ENCODE measurements around the gene MARCHF2.
"Not testable (repeated sequence)": the region's sequence is repeated elsewhere in the genome, so short reads cannot be mapped to it uniquely, and the experiment has no call there.

Gene MARCHF2

DNA sequence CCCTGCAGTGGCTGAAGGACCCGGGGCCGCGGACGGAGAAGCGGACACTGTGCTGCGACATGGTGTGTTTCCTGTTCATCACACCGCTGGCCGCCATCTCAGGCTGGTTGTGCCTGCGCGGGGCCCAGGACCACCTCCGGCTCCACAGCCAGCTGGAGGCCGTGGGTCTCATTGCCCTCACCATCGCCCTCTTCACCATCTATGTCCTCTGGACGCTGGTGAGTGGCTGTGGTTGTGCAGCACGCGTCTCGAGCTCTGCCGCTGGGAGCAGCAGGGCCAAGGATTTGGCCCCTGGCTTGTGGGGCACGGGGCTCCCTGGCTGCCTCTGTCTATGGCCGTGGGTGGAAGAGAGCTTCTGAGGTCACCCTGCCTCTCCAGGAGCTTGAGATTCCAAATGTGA lies 17.5 kb downstream of the MARCHF2 start:
- no peaks in the 10 kb centered on the region for H3K27me3 ChIP-seq
- H3K36me3 ChIP-seq = peaks cover 4% of the 10 kb centered on the region; the same call in 1 of the 2 replicates
- no peak overlapping the region for H3K4me3 ChIP-seq
- H4K20me1 ChIP-seq = no peaks in the 10 kb centered on the region
- H3K9ac ChIP-seq = no peak overlapping the region
- TF ChIP-seq Cebpa-rat (IDR thresholded peaks at IDR 0.05) = no peak
- no peaks in the 10 kb centered on the region for H3K9me3 ChIP-seq
- peaks cover 4% of the 10 kb centered on the region for H3K4me1 ChIP-seq
- H3K4me2 ChIP-seq = no peak overlapping the region
- no peak overlapping the region for H3K27ac ChIP-seq

DNA sequence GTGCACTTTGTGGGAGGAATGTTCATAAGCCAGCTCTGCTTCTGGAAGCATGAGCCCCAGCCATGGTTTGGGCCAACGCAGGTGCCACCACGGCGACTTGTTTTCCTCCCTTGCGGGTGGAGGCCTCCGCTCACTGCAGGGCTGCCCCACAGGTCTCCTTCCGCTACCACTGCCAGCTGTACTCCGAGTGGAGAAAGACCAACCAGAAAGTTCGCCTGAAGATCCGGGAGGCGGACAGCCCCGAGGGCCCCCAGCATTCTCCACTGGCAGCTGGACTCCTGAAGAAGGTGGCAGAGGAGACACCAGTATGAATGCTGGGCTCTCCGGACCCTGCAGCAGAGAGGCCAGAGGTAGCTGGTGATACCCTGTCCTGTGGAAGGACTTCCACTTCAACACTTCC lies 25.1 kb downstream of the MARCHF2 start:
- H3K4me2 ChIP-seq = no peak overlapping the region
- no peaks in the 10 kb centered on the region for H3K27me3 ChIP-seq
- no peak overlapping the region for H3K4me3 ChIP-seq
- peaks cover 14% of the 10 kb centered on the region for H3K4me1 ChIP-seq
- no peaks in the 10 kb centered on the region for H3K9me3 ChIP-seq
- H3K9ac ChIP-seq = no peak overlapping the region
- no peaks in the 10 kb centered on the region for H4K20me1 ChIP-seq
- TF ChIP-seq Cebpa-rat (IDR thresholded peaks at IDR 0.05) = no peak
- peaks cover 6% of the 10 kb centered on the region; the same call in 1 of the 2 replicates for H3K36me3 ChIP-seq
- H3K27ac ChIP-seq = no peak overlapping the region

DNA sequence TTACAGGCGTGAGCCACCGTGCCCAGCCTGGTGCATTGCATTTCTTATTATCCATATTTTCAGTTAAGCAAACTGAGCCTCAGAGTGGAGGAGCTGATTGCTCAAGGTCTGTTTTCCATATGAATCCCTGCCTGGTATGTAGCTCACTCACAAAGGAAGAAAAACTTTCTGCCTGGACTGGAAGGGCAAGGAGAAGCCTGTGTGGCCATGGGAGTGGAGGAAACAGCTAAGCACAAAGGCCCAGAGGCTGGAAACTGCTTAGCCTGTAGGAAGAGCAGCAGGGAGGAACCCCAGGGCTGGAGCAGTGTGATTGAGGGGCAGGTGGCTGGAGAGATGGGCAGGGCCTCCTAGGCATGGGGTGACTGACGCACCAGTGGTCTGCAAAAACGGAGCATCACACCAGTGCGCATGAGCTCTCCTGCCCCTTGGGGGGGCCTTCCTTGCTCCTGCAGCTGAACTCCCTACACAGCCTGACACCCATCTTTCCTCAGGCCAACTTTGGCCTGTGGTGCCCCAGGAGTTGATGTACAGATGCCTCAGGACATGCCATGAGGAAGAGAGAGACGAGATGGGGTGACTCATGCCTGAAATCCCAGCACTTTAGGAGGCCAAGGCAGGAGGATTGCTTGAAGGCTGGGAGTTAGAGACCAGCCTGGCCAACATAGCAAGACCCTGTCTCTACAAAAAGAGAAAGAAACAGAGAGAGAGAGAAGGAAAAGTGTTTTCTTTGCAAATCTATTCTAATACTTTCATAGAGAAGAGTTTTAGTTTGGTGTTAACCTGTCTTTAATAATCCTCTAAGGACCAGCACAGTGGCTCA lies 28.8 kb downstream of the MARCHF2 start:
- H3K27me3 ChIP-seq = no peaks in the 10 kb centered on the region
- no peaks in the 10 kb centered on the region for H3K9me3 ChIP-seq
- peaks cover 14% of the 10 kb centered on the region for H3K4me1 ChIP-seq
- no peak overlapping the region for H3K4me2 ChIP-seq
- TF ChIP-seq Cebpa-rat (IDR thresholded peaks at IDR 0.05) = no peak
- no peak overlapping the region for H3K9ac ChIP-seq
- H3K4me3 ChIP-seq = no peak overlapping the region
- peaks cover 21% of the 10 kb centered on the region for H4K20me1 ChIP-seq
- H3K36me3 ChIP-seq = peaks cover 14% of the 10 kb centered on the region
- H3K27ac ChIP-seq = no peak overlapping the region

DNA sequence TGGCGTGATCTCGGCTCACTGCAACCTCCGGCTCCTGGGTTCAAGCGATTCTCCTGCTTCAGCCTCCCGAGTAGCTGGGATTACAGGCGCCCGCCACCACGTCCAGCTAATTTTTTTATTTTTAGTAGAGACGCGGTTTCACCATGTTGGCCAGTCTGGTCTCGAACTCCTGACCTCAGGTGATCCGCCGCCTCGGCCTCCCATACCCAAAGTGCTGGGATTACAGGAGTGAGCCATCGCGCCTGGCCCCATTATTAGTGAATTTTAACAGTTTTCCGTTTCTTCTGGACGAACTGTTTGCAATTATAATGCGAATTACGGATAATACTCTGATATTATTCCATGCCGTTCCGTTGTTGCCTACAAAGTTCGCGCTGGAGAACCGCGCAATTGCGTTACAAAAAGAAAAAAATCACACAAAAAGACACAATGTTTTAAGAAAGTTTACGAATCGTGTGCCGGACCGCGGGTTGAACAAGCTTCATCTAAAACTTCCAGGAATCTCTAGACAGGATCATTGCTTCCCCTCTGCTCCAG lies 31.1 kb downstream of the MARCHF2 start:
- H3K9me3 ChIP-seq, H3K27me3 ChIP-seq: not testable (repeated sequence)
- H3K9ac ChIP-seq = peak overlapping the region; percentile 100
- peaks cover 31% of the 10 kb centered on the region for H3K36me3 ChIP-seq
- H3K4me3 ChIP-seq = peak overlapping the region; percentile 96
- peak overlapping the region; percentile 82 for H3K4me2 ChIP-seq
- H3K4me1 ChIP-seq = peaks cover 37% of the 10 kb centered on the region
- H3K27ac ChIP-seq = peak overlapping the region; percentile 100
- H4K20me1 ChIP-seq = peaks cover 44% of the 10 kb centered on the region

DNA sequence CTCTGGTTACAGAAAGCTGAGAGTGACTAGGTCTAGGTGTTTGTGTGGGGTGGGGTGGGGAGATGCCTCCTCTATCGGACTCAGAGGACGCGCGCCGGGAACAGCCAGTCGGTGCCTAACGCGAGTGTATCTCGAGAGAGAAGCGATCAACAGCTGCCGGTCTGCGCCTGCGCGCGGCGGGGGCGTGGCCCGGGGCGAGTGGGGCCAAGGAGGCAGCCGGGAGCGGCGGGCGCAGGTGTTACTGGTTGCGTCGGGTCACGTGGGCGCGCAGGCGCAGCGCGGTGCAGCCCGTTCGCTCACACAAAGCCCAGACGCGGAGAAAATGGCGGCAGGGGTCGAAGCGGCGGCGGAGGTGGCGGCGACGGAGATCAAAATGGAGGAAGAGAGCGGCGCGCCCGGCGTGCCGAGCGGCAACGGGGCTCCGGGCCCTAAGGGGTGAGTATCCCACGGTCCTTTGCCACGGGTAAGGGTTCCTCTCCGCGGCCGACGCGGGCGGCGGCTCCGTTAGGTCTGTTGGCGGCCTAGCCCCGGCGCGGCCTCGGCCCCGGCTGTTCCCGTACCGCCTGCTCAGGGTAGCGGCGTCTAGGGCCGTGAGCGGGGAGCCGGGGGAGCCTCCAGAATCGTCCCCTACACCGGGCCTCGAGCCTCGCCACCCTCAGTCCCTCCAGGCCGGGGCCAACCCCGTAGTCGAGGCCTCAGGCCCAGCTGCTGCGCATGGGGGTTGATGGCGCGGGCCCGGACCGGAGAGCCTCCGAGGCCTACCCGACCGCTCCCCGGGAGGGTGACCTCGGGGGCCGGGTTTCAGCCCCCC lies 31.8 kb downstream of the MARCHF2 start, which contains the start of gene HNRNPM:
Gene HNRNPM (plus strand): TSS at position 299 of the 811 bp plus-strand sequence. CDS start 24 bp downstream, at position 323.
- Histone ChIP-seq H3K4me2 (peak within 1 kb of the TSS; percentile 86), H3K4me1 (peaks cover 40% of the 10 kb centered on the region), H3K4me3 (peak within 1 kb of the TSS; percentile 96), H3K27ac (peak within 1 kb of the TSS; percentile 100), H3K9ac (peak within 1 kb of the TSS; percentile 100), H3K9me3 (no peaks in the 10 kb centered on the region), H4K20me1 (peaks cover 50% of the 10 kb centered on the region), H3K27me3 (no peaks in the 10 kb centered on the region), H3K36me3 (peaks cover 36% of the 10 kb centered on the region)
- TF ChIP-seq Cebpa-rat (IDR thresholded peaks at IDR 0.05) = no peak

DNA sequence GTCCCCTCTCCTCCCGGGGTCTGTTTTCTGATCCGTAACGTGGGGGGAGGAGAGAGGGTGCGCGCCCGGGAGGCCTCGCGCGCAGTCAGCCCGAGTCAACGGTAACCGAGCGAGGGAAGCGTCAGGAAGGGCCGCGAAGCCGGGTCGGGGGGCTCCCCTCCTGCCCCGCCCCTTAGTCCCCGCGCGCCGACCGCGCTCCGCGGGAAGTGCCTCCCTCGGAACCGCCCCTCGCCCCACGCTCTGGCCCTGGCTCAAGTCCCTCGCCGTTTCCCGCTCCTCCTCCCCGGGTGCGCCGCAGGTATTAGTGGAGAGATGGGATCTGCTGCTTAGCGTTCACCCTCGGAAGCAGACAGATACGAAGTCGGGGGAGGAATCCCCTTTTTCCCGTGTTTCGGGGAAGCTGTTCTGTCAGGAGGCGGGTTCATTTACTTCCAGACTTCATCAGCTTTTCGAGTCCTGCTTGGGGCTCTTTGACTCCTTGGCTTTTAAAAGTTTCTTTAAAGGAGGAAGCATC lies 32.4 kb downstream of the MARCHF2 start:
- peaks cover 57% of the 10 kb centered on the region for H4K20me1 ChIP-seq
- H3K9ac ChIP-seq = peak overlapping the region; percentile 100
- no peaks in the 10 kb centered on the region for H3K27me3 ChIP-seq
- peaks cover 46% of the 10 kb centered on the region for H3K4me1 ChIP-seq
- peak overlapping the region; percentile 100 for H3K27ac ChIP-seq
- H3K9me3 ChIP-seq = no peaks in the 10 kb centered on the region
- H3K36me3 ChIP-seq = peaks cover 42% of the 10 kb centered on the region
- peak overlapping the region; percentile 86 for H3K4me2 ChIP-seq
- no peak for TF ChIP-seq Cebpa-rat (IDR thresholded peaks at IDR 0.05)
- peak overlapping the region; percentile 96 for H3K4me3 ChIP-seq

DNA sequence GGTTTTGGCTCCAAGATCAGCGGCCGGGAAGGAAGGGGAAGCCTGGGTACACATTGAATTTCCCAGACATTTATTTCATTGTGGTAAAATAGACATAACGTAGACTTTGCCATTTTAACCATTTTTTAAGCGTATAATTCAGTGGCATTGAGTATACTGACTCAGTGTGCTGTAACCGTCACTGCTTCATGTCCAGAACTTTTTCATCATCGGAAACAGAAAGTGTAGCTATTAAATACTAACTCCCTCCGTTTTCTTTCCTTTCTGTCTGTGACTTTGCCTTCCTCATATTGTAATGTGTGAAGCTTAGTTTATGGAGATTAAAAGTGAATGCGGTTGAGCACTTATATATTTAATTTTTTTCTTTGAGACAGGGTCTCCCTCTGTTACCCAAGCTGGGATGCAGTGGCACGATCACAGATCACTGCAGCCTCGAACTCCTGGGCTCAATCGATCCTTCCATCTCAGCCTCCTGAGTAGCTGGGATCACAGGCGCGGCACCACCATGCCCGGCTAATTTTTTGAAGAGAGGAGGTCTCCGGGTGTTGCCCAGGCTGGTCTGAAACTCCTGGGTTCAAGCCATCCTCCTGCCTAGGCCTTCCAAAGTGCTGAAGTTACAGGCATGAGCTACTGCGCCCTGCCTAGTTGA lies 33.1 kb downstream of the MARCHF2 start:
- Histone ChIP-seq H3K4me2 (peak overlapping the region; percentile 86), H3K27me3 (no peaks in the 10 kb centered on the region), H3K9me3 (no peaks in the 10 kb centered on the region), H3K4me1 (peaks cover 49% of the 10 kb centered on the region), H3K36me3 (peaks cover 49% of the 10 kb centered on the region), H4K20me1 (peaks cover 63% of the 10 kb centered on the region), H3K27ac (peak overlapping the region; percentile 100), H3K9ac (peak overlapping the region; percentile 100), H3K4me3 (peak overlapping the region; percentile 96)
- TF ChIP-seq Cebpa-rat (IDR thresholded peaks at IDR 0.05) = no peak

DNA sequence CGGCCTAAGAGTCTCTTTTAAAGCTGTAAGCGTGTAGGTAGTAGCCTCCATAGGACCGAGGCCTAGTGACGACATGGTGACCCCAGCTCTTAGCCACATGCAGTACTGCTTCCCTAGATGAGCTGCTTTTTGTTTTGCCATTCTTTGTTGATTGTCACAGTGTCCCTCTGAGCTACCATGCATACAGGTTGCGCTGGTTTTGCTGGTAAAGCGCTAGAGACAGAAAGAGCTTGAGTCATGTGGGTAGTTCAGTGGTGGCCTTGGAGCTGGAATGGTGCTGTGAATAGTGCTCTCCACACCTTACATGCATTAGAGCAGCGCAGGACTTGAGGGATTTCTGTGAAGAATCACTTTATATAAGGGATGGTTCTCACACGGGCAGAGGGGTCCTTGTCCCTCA lies 36.7 kb downstream of the MARCHF2 start:
- Histone ChIP-seq H3K9ac (no peak overlapping the region), H3K9me3 (no peaks in the 10 kb centered on the region), H3K27me3 (no peaks in the 10 kb centered on the region), H3K36me3 (peaks cover 85% of the 10 kb centered on the region), H3K4me1 (peaks cover 75% of the 10 kb centered on the region), H3K4me2 (peak overlapping the region; percentile 8; the same call in 1 of the 2 replicates), H3K4me3 (no peak overlapping the region), H3K27ac (no peak overlapping the region), H4K20me1 (peaks cover 100% of the 10 kb centered on the region)
- TF ChIP-seq Cebpa-rat (IDR thresholded peaks at IDR 0.05) = no peak

DNA sequence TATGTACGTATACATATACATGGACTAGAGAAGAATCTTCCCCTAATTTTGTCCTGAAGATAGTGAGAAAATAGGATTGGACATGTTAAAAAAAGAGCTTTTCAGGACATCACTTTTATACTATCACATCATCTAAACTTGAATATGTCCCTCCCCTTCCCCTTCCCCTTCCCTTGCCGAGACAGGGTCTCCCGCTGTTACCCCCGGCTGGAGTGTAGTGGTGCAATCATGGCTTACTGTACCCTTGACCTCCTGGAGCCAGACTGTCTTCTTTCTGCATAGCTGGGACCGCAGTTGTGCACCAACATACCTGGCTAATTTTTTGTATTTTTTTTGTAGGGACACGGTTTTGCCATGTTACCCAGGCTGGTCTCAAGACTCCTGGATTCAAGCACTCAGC lies 38.3 kb downstream of the MARCHF2 start:
- H3K4me1 ChIP-seq = peaks cover 76% of the 10 kb centered on the region
- TF ChIP-seq Cebpa-rat (IDR thresholded peaks at IDR 0.05) = no peak
- H3K36me3 ChIP-seq = peaks cover 98% of the 10 kb centered on the region
- no peak overlapping the region for H3K27ac ChIP-seq
- H3K4me2 ChIP-seq = peak overlapping the region; percentile 34
- H3K9me3 ChIP-seq = no peaks in the 10 kb centered on the region
- H3K27me3 ChIP-seq = no peaks in the 10 kb centered on the region
- peaks cover 100% of the 10 kb centered on the region for H4K20me1 ChIP-seq
- no peak overlapping the region; the same call in 1 of the 2 replicates for H3K9ac ChIP-seq
- no peak overlapping the region for H3K4me3 ChIP-seq
